IMR-90 (cell line): ENCODE results near the gene SLC7A6. TPM values are rescaled to one million over a fixed set of nuclear protein-coding genes. Genes with fewer than 3 reads are reported as not detected.

Experiments used
- ATAC-seq: fragments of 200-7000 bp; cut with Tn5 transposase; 2 replicates; pipeline ENCODE4 v1.9.1; 2020; ENCODE audit warnings: low read depth, mild to moderate bottlenecking, moderate library complexity
- BruUV-seq: library from RNA; stranded (reverse); fragments of 400-500 nt; replicated peaks from 2 replicates; lab custom pipeline; 2021; lab: Mats Ljungman, UMichigan
- CTCF ChIA-PET: fragments of 300-600 bp; formaldehyde crosslinking; extraction: SDS; loops from one replicate; lab custom pipeline; 2021; ENCODE audit warnings: antibody characterized with exemption; lab: Yijun Ruan, JAX
- POLR2A ChIA-PET: fragments of 300-600 bp; sonication (Branson Sonifier 250); formaldehyde crosslinking; loops from one replicate; lab custom pipeline; 2022; ENCODE audit warnings: antibody characterized with exemption; ENCODE audit not compliant: unreplicated experiment; lab: Charles Lee
- DNase-seq: peaks from one replicate; pipeline ENCODE4 v3.0.0; 2013
- H2AFZ ChIP-seq: replicated peaks from 2 replicates; pipeline ENCODE3; 2013; ENCODE audit warnings: low read length, mild to moderate bottlenecking; ENCODE audit not compliant: poor library complexity
- H2AK5ac ChIP-seq: 2 replicates; pipeline ENCODE4 v1.6.1; 2013; ENCODE audit warnings: low read depth, low read length, inconsistent platforms
- H2AK9ac ChIP-seq: replicated peaks from 2 replicates; pipeline ENCODE3; 2013; ENCODE audit warnings: mild to moderate bottlenecking, low read depth, low read length, moderate library complexity; ENCODE audit not compliant: poor library complexity
- H2BK120ac ChIP-seq: 2 replicates; pipeline ENCODE4 v1.6.1; 2013; ENCODE audit warnings: low read depth, low read length, inconsistent platforms
- H2BK15ac ChIP-seq: 3 replicates; pipeline ENCODE4 v1.6.1; 2013; ENCODE audit warnings: low read depth, low read length, inconsistent platforms
- H2BK20ac ChIP-seq: 2 replicates; pipeline ENCODE4 v1.6.1; 2013; ENCODE audit warnings: low read depth, mild to moderate bottlenecking, inconsistent platforms, low read length, moderate library complexity
- H2BK5ac ChIP-seq: 2 replicates; pipeline ENCODE4 v1.6.1; 2013; ENCODE audit warnings: mild to moderate bottlenecking, low read depth, low read length, inconsistent platforms; ENCODE audit not compliant: poor library complexity, severe bottlenecking
- H3K14ac ChIP-seq: replicated peaks from 2 replicates; pipeline ENCODE4 v1.6.1; 2013; ENCODE audit warnings: low read depth, low read length, inconsistent platforms
- H3K18ac ChIP-seq: 2 replicates; pipeline ENCODE4 v1.6.1; 2013; ENCODE audit warnings: low read depth, low read length, control low read depth
- H3K23ac ChIP-seq: 2 replicates; pipeline ENCODE4 v1.6.1; 2013; ENCODE audit warnings: low read depth, low read length, inconsistent platforms
- H3K27ac ChIP-seq: 2 replicates; pipeline ENCODE4 v1.5.1; 2013; ENCODE audit warnings: mild to moderate bottlenecking, control low read depth, low read length; ENCODE audit not compliant: insufficient read depth
- H3K27me3 ChIP-seq: 2 replicates; pipeline ENCODE4 v1.6.1; 2013; ENCODE audit warnings: low read length; ENCODE audit not compliant: control insufficient read depth, insufficient read depth
- H3K36me3 ChIP-seq: 2 replicates; pipeline ENCODE4 v1.6.1; 2013; ENCODE audit warnings: low read length, mixed read lengths; ENCODE audit not compliant: control insufficient read depth, insufficient read depth
- H3K4ac ChIP-seq: 2 replicates; pipeline ENCODE4 v1.6.1; 2013; ENCODE audit warnings: low read depth, low read length, inconsistent platforms
- H3K4me1 ChIP-seq: 2 replicates; pipeline ENCODE4 v1.6.1; 2013; ENCODE audit warnings: low read length, mixed read lengths; ENCODE audit not compliant: control insufficient read depth, insufficient read depth
- H3K4me2 ChIP-seq: 2 replicates; pipeline ENCODE4 v1.6.1; 2013; ENCODE audit warnings: low read depth, mild to moderate bottlenecking, control low read depth, low read length, moderate library complexity
- H3K4me3 ChIP-seq: 2 replicates; pipeline ENCODE4 v1.5.1; 2013; ENCODE audit warnings: low read depth, mild to moderate bottlenecking, control low read depth, low read length, moderate library complexity; ENCODE audit not compliant: insufficient read depth
- H3K56ac ChIP-seq: 2 replicates; pipeline ENCODE4 v1.6.1; 2013; ENCODE audit warnings: low read length, inconsistent platforms; ENCODE audit not compliant: insufficient read depth; ENCODE audit errors: extremely low read depth
- H3K79me1 ChIP-seq, 2 experiments: 2 replicates each; pipeline ENCODE4 v1.6.1; 2013; ENCODE audit warnings: low read length in 2 of 2, inconsistent platforms in 1 of 2, low read depth in 1 of 2
- H3K9ac ChIP-seq: 2 replicates; pipeline ENCODE4 v1.6.1; 2013; ENCODE audit warnings: low read depth, low read length, control low read depth
- H3K9me1 ChIP-seq: 2 replicates; pipeline ENCODE4 v1.6.1; 2013; ENCODE audit warnings: low read length, inconsistent platforms; ENCODE audit not compliant: insufficient read depth
- H3K9me3 ChIP-seq: 2 replicates; pipeline ENCODE4 v1.6.1; 2013; ENCODE audit warnings: low read length; ENCODE audit not compliant: control insufficient read depth, insufficient read depth
- H4K20me1 ChIP-seq: 2 replicates; pipeline ENCODE4 v1.6.1; 2013; ENCODE audit warnings: low read length, inconsistent platforms; ENCODE audit not compliant: insufficient read depth
- H4K5ac ChIP-seq: 2 replicates; pipeline ENCODE4 v1.6.1; 2013; ENCODE audit warnings: mild to moderate bottlenecking, low read depth, low read length, control low read depth
- H4K8ac ChIP-seq, 2 experiments: 2 replicates each; pipeline ENCODE4 v1.6.1; 2013; ENCODE audit warnings: low read depth in 2 of 2, low read length in 2 of 2, control low read depth in 1 of 2, inconsistent platforms in 1 of 2
- H4K91ac ChIP-seq: 2 replicates; pipeline ENCODE4 v1.6.1; 2013; ENCODE audit warnings: low read depth, low read length, inconsistent platforms; ENCODE audit not compliant: insufficient read depth
- BHLHE40 ChIP-seq: fragments of 150-350 bp; IDR thresholded peaks from 2 replicates; pipeline ENCODE4 v1.6.1; 2016; ENCODE audit warnings: mild to moderate bottlenecking, low read depth, low read length
- RCOR1 ChIP-seq: IDR thresholded peaks from 2 replicates; pipeline ENCODE4 v1.6.1; 2012; ENCODE audit warnings: mild to moderate bottlenecking, low read length, improper control_type of control experiment; ENCODE audit not compliant: insufficient replicate concordance
- WGBS, 2 experiments: methylation state at CpG; one replicate each; pipeline versions ENCODE4 v1.1.5 to v1.1.7; 2013; ENCODE audit warnings: missing lambda C conversion rate in 2 of 2; ENCODE audit not compliant: insufficient read length in 1 of 2; ENCODE audit errors: extremely low coverage in 2 of 2; 5-methylcytosine and 5-hydroxymethylcytosine counted together
- dilution Hi-C: fragments of 300-500 bp; cut with HindIII; formaldehyde crosslinking; loops from one replicate; pipeline ENCODE4 v1.14.3; 2018; ENCODE audit warnings: low sequenced_read_pairs; ENCODE audit not compliant: unreplicated experiment
- in situ Hi-C: fragments of 300-500 bp; cut with MboI; formaldehyde crosslinking; loops from 3 replicates; pipeline ENCODE4 v1.14.3; 2019; ENCODE audit warnings: low sequenced_read_pairs, inconsistent platforms, mixed read lengths
- intact Hi-C: fragments of 100-400 bp; cut with micrococcal nuclease; formaldehyde crosslinking; loops from 2 replicates; pipeline ENCODE4 v1.10.0; 2022
- polyA plus RNA-seq, 3 experiments: library from polyadenylated mRNA; depleted of rRNA; stranded (reverse); fragments of >200 nt; gene quantifications; 2 replicates each; pipeline ENCODE4 v1.2.3, GENCODE V29; 2012; ENCODE audit warnings: low replicate concordance in 1 of 3
- total RNA-seq: library from RNA; depleted of rRNA; stranded (reverse); fragments of >200 nt; gene quantifications from 2 replicates; pipeline ENCODE4 v1.2.3, GENCODE V29; 2012
- TF ChIP-seq, protein P1 (sequence below): fragments of 150-350 bp; IDR thresholded peaks from 2 replicates; pipeline ENCODE4 v1.6.1; 2017; ENCODE audit warnings: mild to moderate bottlenecking, antibody characterized with exemption, low read length, low read depth

The SLC7A6 gene
- total and polyA plus RNA-seq, 2 of the 4 experiments (the other 2 are of a cell fraction) = 29.4 to 36.1 TPM

DNA sequence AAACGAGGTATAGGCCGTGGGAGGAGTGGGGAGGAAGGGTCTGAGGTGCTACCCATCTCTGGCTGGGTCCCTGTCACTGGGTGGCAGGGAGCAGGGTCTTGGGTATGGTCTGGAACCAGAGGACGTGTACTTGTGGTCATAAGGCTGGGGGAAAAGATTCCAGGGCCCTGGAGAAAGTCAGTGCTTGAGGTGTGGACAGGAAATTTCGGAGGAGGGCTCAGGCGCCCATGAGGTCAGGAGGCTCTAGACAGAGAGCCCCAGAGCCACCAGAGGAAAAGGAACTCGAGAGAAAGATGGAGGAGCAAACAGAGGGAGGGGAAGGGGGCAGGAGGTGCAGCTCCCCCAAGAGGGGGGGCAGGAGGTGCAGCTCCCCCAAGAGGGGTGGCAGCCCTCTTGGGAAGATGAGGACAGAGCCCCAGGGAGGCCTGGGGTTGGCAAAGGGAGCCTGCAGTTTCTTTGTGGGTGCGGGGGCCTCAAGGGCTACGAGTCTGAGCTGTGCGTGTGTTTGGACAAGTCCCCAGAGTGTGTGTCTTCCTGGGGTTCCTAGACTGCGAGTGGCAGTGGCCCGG, 683 bp upstream of the SLC7A6 start:
- Histone ChIP-seq H3K36me3 (peaks cover 8% of the 10 kb centered on the region), H2AK9ac (peak overlapping the region; percentile 80), H3K4me2 (peak overlapping the region; percentile 74), H3K9me3 (no peaks in the 10 kb centered on the region), H2BK120ac (peak overlapping the region; percentile 72; the same call in 1 of the 2 replicates), H3K23ac (peak overlapping the region; percentile 53), H3K27me3 (no peaks in the 10 kb centered on the region), H2BK20ac (peak overlapping the region; percentile 28; the same call in 1 of the 2 replicates), H2AFZ (peak overlapping the region; percentile 96), H2BK5ac (peak overlapping the region; percentile 97), H3K27ac (peak overlapping the region; percentile 98), H3K4me3 (peak overlapping the region; percentile 84), H3K9ac (peak overlapping the region; percentile 89), H3K9me1 (peaks cover 5% of the 10 kb centered on the region; the same call in 1 of the 2 replicates), H4K5ac (peak overlapping the region; percentile 82), H3K18ac (peak overlapping the region; percentile 6; the same call in 1 of the 2 replicates), H3K4ac (peak overlapping the region; percentile 95), H3K14ac (peak overlapping the region; percentile 91; the same call in 1 of the 2 replicates), H4K8ac (peak overlapping the region; percentile 84 to 92), H4K91ac (peak overlapping the region; percentile 88), H3K4me1 (peaks cover 10% of the 10 kb centered on the region), H2BK15ac (0 out of 3 replicates have a peak overlapping the region, but pooled peaks have one; percentile 33), H3K79me1 (peaks cover 3 to 42% of the 10 kb centered on the region in 2 experiments), H4K20me1 (peaks cover 19% of the 10 kb centered on the region), H3K56ac (peak overlapping the region; percentile 56; the same call in 1 of the 2 replicates), H2AK5ac (peak overlapping the region; percentile 77)
- dilution Hi-C loops (no loop called here), intact Hi-C loops (loop anchor here (5.0 kb wide), 2 partner anchors 34 to 249 kb away; no protein-coding TSS in a partner anchor), in situ Hi-C loops (loop anchor here (5.0 kb wide), 1 partner anchor 64 kb away; no protein-coding TSS in a partner anchor)
- no TSS peak for BruUV-seq
- WGBS, 2 experiments = 43% methylated on average over 5 of the region's 11 CpGs; no CpG with 5 or more reads in 1 of the 2 experiments
- ChIA-PET CTCF (interaction anchor here (0.7 to 2.2 kb wide), 14 partner anchors 9 to 72 kb away, joined by 3 to 10 read pairs (median 4); partner anchors contain the start of genes PRMT7 and SLC7A6OS), POLR2A (interaction anchor here (0.6 to 1.0 kb wide), 3 partner anchors 26 to 45 kb away, joined by 3 to 4 read pairs (median 3); no protein-coding TSS in a partner anchor)
- TF ChIP-seq RCOR1 (no peak), BHLHE40 (no peak)
- TF ChIP-seq, protein P1, sequence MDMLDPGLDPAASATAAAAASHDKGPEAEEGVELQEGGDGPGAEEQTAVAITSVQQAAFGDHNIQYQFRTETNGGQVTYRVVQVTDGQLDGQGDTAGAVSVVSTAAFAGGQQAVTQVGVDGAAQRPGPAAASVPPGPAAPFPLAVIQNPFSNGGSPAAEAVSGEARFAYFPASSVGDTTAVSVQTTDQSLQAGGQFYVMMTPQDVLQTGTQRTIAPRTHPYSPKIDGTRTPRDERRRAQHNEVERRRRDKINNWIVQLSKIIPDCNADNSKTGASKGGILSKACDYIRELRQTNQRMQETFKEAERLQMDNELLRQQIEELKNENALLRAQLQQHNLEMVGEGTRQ = no peak
- ATAC-seq (no peak), DNase-seq (no peak)
